ENCODE data around the gene PCSK7.
"Not testable (repeated sequence)": the region's sequence is repeated elsewhere in the genome, so short reads cannot be mapped to it uniquely, and the experiment has no call there.

Gene PCSK7

GRCh38 chr11:117217141-117218084, 14.5 kb downstream of the PCSK7 start:
- DNase-seq (ENCODE audit: low read depth in 2 of 2) = no peak

GRCh38 chr11:117214404-117215110, 17.3 kb downstream of the PCSK7 start:
- DNase-seq (ENCODE audit: low read depth in 2 of 2) = no peak

- DNase-seq (ENCODE audit: low read depth in 2 of 2) = no peak
Measured at GRCh38 chr11:117212697-117213355, 19.0 kb downstream of the PCSK7 start.

- no peak for DNase-seq (ENCODE audit: low read depth in 2 of 2)
Measured at GRCh38 chr11:117210620-117211019, 21.3 kb downstream of the PCSK7 start.

GRCh38 chr11:117209351-117210125, 22.3 kb downstream of the PCSK7 start:
- not testable (repeated sequence) for DNase-seq (ENCODE audit: low read depth in 2 of 2)

- not testable (repeated sequence) for DNase-seq (ENCODE audit: low read depth in 2 of 2)
Measured at GRCh38 chr11:117208710-117209109, 23.2 kb downstream of the PCSK7 start.

GRCh38 chr11:117207481-117207880, 24.4 kb downstream of the PCSK7 start:
- DNase-seq (ENCODE audit: low read depth in 2 of 2) = not testable (repeated sequence)

- not testable (repeated sequence) for DNase-seq (ENCODE audit: low read depth in 2 of 2)
Measured at GRCh38 chr11:117206859-117207258, 25.0 kb downstream of the PCSK7 start.

- not testable (repeated sequence) for DNase-seq (ENCODE audit: low read depth in 2 of 2)
Measured at GRCh38 chr11:117206111-117206510, 25.8 kb downstream of the PCSK7 start.

GRCh38 chr11:117205211-117205818, 26.6 kb downstream of the PCSK7 start:
- DNase-seq (ENCODE audit: low read depth in 2 of 2) = no peak

- no peak for DNase-seq (ENCODE audit: low read depth in 2 of 2)
Measured at GRCh38 chr11:117204283-117205080, 27.4 kb downstream of the PCSK7 start.

- no peak for DNase-seq (ENCODE audit: low read depth in 2 of 2)
Measured at GRCh38 chr11:117203069-117203407, 28.8 kb downstream of the PCSK7 start.

- no peak for DNase-seq (ENCODE audit: low read depth in 2 of 2)
Measured at GRCh38 chr11:117202386-117203068, 29.3 kb downstream of the PCSK7 start.

- DNase-seq (ENCODE audit: low read depth in 2 of 2) = no peak
Measured at GRCh38 chr11:117201658-117202305, 30.1 kb downstream of the PCSK7 start.

GRCh38 chr11:117200813-117201657, 30.8 kb downstream of the PCSK7 start:
- no peak for DNase-seq (ENCODE audit: low read depth in 2 of 2)

GRCh38 chr11:117199916-117200812, 31.7 kb downstream of the PCSK7 start:
- no peak for DNase-seq (ENCODE audit: low read depth in 2 of 2)

Data from activated CD8-positive, alpha-beta memory T cell treated with anti-CD3 and anti-CD28 coated beads for 4 hours (primary cell).